22Rv1 (cell line): Measurements from ENCODE around the gene BRAF.

Experiments
- CTCF ChIP-seq: fragments of 450-650 bp; IDR thresholded peaks from 2 replicates; pipeline ENCODE4 v1.5.1; 2017; ENCODE audit warnings: mild to moderate bottlenecking
- ZFX ChIP-seq: fragments of 450-650 bp; IDR thresholded peaks from 2 replicates; pipeline ENCODE4 v1.6.1; 2017; ENCODE audit warnings: antibody characterized with exemption, borderline replicate concordance

- TF ChIP-seq CTCF (no peak), ZFX (no peak)
Observed at GRCh38 chr7:140752533-140752932, 172.2 kb downstream of the BRAF start.
